ENCODE results near the gene SHF.

The SHF gene

DNA sequence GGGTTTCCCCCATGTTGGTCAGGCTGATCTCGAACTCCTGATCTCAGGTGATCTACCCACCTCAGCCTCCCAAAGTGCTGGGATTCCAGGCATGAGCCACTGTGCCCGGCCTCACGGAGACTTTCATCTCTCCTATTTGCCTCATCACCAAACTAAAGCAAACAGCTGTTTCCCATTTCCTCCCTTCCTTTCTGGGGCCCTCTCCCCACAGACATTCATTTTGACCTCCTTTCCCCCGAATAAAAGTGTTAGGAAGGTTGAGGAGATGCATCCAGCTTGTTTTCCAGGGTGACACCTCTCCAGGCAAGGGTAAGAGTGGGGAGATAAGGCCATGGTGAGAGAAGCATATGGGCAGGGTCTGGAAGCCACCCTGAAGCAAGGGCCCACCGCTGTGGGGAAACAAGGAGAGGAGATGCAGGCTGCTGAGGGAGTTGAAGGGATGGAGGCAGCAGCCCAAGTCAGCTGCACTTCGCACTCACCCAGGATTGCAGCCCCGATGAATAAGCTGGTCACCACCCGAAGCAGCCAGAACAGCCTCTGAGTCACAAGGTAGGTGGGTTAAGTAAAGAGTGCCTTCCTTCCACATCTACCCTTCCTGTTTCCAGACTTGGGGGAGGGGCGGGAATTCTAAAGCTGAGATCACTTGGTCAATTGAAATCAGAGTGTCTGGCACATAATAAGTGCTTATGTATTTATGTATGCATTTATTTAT lies 65.9 kb downstream of the SHF start:
- no peak for DNase-seq

DNA sequence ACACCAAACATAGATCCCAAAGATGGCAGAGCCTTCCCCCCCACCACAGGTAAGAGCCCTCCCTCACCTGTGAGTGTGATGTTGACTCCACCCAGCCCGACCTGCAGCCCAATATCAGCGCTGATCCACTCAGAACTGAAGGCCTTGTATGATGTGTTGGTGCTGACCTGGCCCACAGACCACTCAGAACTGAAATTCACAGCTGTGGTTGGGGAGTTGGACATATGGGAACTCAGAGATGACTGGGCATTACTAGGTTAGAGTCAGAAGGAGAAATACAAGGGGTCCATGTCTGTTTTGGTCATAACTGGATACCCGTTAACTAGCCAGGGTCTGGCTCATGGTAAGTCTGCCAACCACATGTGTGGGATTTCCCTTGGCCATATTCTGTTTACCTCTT lies 66.7 kb downstream of the SHF start:
- DNase-seq: no peak

GRCh38 chr15:45120081-45120972 lies 67.4 kb downstream of the SHF start:
- DNase-seq: no peak

DNA sequence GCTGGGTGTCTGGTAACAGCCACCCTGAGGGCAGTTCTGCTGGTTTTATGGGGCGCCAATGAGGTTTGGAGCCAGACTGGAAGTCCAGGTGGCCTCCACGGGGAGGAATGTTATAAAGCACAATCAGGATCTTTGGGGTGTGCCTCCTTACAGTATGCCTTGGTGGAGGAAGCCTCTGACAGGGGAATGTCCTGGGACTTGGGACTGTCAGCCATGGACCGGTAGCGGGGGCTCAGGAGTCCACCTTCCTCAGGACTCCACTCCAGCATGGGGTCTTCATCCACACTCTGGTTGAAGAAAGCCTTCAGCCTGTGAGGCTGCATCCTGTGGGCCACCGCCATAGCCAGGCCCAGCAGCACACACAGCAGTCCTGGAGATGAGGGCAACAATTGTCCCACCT lies 68.8 kb downstream of the SHF start:
- DNase-seq: no peak

DNA sequence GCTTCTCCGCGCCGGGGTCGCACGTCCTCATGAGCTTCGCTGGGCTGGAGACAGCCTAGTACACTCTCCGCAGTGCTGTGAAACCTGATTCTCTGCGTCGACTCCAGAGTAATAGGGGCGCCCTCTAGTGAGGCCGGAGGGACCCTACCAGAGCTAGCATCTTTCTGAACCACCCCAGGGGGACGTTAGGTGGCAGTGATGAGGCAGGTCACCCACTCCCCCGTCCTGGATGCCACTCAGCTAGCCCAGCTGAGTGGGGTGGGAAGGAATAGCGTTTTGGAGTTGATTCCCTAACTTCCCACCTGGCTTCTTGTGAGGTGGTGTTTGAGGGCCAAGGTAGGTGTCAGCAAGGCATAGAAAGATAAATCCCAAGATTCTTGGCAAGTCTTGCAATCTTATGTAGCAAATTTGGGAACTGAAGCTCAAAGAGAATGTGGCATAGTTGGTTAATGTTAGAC lies 69.6 kb downstream of the SHF start:
- DNase-seq: peak; percentile 78

GRCh38 chr15:45117308-45118130 lies 70.2 kb downstream of the SHF start:
- no peak for DNase-seq

All from stimulated activated naive CD4-positive, alpha-beta T cell treated with Interleukin-2 at 50 U/mL for 16 hours (primary cell).